Stomach smooth muscle (tissue), 2 donors: ENCODE data around the gene CALN1.
"Not testable (repeated sequence)": the region's sequence is repeated elsewhere in the genome, so short reads cannot be mapped to it uniquely, and the experiment has no call there.

Source experiments
- H3K27ac ChIP-seq: one replicate; pipeline ENCODE4 v1.7.0; 2013; ENCODE audit warnings: mild to moderate bottlenecking, low read length, inconsistent platforms
- H3K27me3 ChIP-seq, 2 donors: one replicate each; pipeline ENCODE4 v1.7.0; 2013; ENCODE audit warnings: low read length in 2 of 2; ENCODE audit not compliant: insufficient read depth in 2 of 2, control insufficient read depth in 1 of 2
- H3K36me3 ChIP-seq, 2 donors: one replicate each; pipeline ENCODE4 v1.7.0; 2013; ENCODE audit warnings: low read length in 2 of 2; ENCODE audit not compliant: control insufficient read depth in 2 of 2, insufficient read depth in 2 of 2
- H3K4me1 ChIP-seq: one replicate; pipeline ENCODE4 v1.7.0; 2013; ENCODE audit warnings: low read length; ENCODE audit not compliant: control insufficient read depth, insufficient read depth
- H3K4me3 ChIP-seq, 2 donors: one replicate each; pipeline ENCODE4 v1.7.0; 2013; ENCODE audit warnings: low read length in 2 of 2
- H3K9ac ChIP-seq, 2 donors: one replicate each; pipeline ENCODE4 v1.7.0; 2013; ENCODE audit warnings: low read length in 2 of 2, mild to moderate bottlenecking in 1 of 2
- H3K9me3 ChIP-seq, 2 donors: one replicate each; pipeline ENCODE4 v1.7.0; 2013; ENCODE audit warnings: low read length in 2 of 2; ENCODE audit not compliant: control insufficient read depth in 2 of 2
- donor health status: healthy.
- donor health status: Pancreatic carcinoma.

The CALN1 gene

DNA sequence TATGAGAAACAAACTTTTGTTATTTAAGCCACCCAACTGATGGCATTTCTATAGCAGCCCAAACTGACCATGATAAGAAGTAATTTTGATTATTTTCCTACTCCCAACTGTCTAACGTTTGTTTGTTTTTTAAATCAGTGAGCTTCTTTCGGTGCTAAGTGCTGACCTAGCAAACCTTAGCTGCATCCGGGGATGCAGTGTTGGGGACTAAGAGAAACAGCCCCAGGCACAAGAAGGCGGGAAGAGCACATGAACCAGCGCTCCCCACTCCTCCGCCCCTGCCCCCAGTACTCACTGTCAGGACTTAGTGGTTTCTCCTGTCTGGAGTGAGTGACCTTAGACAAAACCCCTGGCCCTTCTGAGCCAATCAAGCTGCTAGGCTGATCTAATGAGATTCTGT lies 168.8 kb downstream of the CALN1 start:
- no peaks in the 10 kb centered on the region for H3K27me3 ChIP-seq
- H3K4me3 ChIP-seq = no peak overlapping the region
- no peaks in the 10 kb centered on the region for H3K36me3 ChIP-seq
- H3K4me1 ChIP-seq = no peaks in the 10 kb centered on the region
- peaks cover 4 to 5% of the 10 kb centered on the region in 2 donors for H3K9me3 ChIP-seq
- no peak overlapping the region for H3K27ac ChIP-seq
- H3K9ac ChIP-seq = no peak overlapping the region

DNA sequence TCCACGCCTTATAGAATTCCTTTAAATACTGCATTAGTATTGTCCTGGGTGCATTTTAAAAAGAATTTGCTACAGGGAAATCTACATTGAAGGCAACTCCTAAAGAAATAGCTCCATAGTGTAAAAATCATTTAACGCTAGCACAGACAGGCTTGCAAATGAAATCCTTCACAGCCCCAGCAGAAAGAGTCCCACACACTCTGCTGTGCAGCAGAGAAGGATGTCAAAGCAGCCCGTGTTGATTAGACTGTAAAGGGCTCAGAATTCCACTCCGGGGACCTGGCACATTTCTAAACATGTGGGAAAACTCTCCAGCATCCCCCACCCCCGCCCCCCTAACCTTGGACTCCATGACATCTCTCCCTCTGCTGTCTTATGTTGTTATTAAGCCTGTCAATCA lies 176.8 kb downstream of the CALN1 start:
- H3K36me3 ChIP-seq = no peaks in the 10 kb centered on the region
- no peaks in the 10 kb centered on the region for H3K9me3 ChIP-seq
- no peaks in the 10 kb centered on the region for H3K4me1 ChIP-seq
- no peak overlapping the region for H3K9ac ChIP-seq
- no peak overlapping the region for H3K27ac ChIP-seq
- no peak overlapping the region for H3K4me3 ChIP-seq
- H3K27me3 ChIP-seq = no peaks in the 10 kb centered on the region

DNA sequence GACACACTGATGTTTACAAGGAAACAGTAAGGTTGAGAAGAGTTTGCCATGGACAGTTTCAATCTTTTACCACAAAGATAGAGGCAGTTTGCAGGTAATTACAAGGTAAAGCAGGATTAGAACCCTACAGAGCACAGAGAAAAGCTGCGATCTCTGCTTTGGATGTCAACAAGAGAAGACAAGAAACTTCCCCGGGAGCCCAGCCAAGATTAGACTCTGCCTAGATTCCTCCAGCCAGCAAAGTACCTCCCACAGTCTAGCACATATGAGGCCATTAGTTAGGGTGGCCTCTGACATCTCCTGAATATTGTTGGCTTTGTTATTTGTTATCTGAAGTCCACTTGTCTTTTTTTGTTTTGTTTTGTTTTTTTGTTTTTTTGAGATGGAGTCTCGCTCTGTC lies 178.1 kb downstream of the CALN1 start:
- H3K36me3 ChIP-seq = no peaks in the 10 kb centered on the region

DNA sequence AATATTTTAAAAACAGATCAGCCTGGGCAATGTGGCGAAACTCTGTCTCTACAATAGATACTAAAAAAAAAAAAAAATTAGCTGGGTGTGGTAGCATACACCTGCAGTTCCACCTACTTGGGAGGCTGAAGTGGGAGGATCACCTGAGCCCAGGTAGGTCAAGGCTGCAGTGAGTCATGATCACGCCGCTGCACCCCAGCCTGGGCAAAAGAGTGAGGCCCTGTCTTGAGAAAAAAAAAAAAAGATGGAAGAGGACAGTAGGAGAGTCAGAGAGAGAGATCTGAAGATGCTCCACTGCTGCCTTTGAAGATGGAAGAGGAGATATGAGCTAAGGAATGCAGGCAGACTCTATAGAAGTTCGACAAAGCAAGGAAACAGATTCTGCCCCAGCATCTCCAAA lies 181.9 kb downstream of the CALN1 start:
- no peaks in the 10 kb centered on the region for H3K4me1 ChIP-seq
- H3K4me3 ChIP-seq = no peak overlapping the region
- H3K27ac ChIP-seq = no peak overlapping the region
- H3K9me3 ChIP-seq = no peaks in the 10 kb centered on the region
- H3K36me3 ChIP-seq = no peaks in the 10 kb centered on the region
- no peak overlapping the region for H3K9ac ChIP-seq
- H3K27me3 ChIP-seq = no peaks in the 10 kb centered on the region

More for the DNA sequence above, 178.1 kb downstream of the CALN1 start:
- no peak overlapping the region for H3K4me3 ChIP-seq
- H3K4me1 ChIP-seq = no peaks in the 10 kb centered on the region
- no peaks in the 10 kb centered on the region for H3K27me3 ChIP-seq
- no peak overlapping the region for H3K9ac ChIP-seq
- no peaks in the 10 kb centered on the region for H3K9me3 ChIP-seq
- H3K27ac ChIP-seq = no peak overlapping the region

DNA sequence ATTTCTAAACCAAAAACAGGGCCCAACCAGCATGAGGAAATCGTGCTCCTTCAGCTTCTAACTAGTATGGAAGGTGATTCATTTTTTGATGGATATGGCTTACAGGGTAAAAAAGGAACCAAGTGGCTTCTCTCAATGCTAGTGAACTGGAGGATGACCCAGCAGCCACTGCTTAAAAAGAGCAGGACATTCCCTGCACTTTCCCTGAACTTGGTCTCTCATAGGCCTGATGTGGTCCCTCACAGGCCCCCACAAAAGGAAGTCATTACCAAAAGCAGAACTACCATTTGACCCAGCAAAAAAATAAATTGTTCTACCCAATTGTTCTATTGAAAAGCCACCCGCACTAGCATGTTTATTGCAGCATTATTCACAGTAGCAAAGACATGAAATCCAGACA lies 188.8 kb downstream of the CALN1 start:
- H3K4me3 ChIP-seq = no peak overlapping the region
- H3K36me3 ChIP-seq = no peaks in the 10 kb centered on the region
- H3K9me3 ChIP-seq = peaks cover 4 to 5% of the 10 kb centered on the region in 2 donors
- H3K27me3 ChIP-seq = no peaks in the 10 kb centered on the region
- H3K9ac ChIP-seq = no peak overlapping the region
- no peaks in the 10 kb centered on the region for H3K4me1 ChIP-seq
- H3K27ac ChIP-seq = no peak overlapping the region

DNA sequence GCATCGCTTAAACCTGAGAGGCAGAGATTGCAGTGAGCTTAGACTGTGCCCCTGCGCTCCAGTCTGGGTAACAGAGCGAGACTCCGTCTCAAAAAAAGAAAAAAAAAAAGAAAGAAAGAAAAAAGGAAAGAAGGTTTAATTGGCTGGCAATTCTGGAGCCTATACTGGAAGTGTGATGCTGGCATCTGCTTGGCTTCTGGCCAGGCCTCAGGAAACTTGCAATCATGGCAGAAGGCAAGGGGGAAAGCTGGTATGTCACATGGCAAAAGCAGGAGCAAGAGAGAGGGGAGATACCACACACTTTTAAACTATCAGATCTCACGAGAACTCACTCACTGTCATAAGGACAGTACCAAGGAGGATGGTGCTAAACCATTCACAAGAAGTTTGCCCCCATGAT lies 190.0 kb downstream of the CALN1 start:
- Histone ChIP-seq H3K27me3 (no peaks in the 10 kb centered on the region), H3K9ac (no peak overlapping the region), H3K4me1 (no peaks in the 10 kb centered on the region), H3K9me3 (peaks cover 4 to 5% of the 10 kb centered on the region in 2 donors), H3K36me3 (no peaks in the 10 kb centered on the region), H3K27ac (no peak overlapping the region), H3K4me3 (no peak overlapping the region)

DNA sequence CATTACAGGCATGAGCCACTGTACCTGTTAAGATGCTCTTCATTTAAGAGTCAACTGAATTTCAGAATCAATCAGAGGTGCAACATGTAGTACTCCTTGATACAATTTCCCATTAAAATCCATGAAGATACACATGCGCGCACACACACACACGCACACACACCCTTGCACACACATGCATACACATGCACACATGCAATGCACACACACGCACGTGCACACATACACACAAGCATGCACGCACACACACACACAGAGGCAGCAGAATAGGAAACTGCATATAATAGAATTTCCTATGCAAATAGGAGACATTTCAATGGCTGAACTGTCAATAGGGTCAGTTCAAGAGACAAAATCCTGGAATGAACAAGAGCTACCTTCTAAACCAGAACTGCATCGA lies 192.6 kb downstream of the CALN1 start:
- Histone ChIP-seq H3K9ac (no peak overlapping the region), H3K4me1 (no peaks in the 10 kb centered on the region), H3K27ac (no peak overlapping the region), H3K36me3 (no peaks in the 10 kb centered on the region), H3K27me3 (no peaks in the 10 kb centered on the region), H3K4me3 (no peak overlapping the region), H3K9me3 (peaks cover 5 to 7% of the 10 kb centered on the region in 2 donors)

DNA sequence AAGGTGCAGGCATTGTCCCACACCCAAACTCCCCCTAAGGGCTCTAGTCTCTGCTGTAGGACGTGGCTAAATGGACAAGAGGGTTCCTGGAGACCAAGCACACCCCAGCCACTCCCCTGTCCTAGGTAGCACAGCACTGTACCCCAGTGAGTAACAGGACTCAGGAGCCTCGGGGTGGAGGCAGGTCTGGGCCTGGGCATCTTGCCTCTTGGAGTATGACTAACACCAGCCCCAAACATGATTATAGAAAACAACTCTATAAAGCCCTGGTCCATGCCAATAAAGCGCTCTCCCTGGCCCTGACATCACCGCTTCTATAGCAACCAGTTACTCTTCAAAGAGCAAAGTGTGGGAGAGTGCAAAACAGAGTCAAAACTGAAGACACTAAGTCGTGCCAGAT lies 195.0 kb downstream of the CALN1 start:
- Histone ChIP-seq H3K27ac (no peak overlapping the region), H3K9me3 (peaks cover 0 to 3% of the 10 kb centered on the region in 2 donors), H3K4me1 (no peaks in the 10 kb centered on the region), H3K27me3 (no peaks in the 10 kb centered on the region), H3K36me3 (no peaks in the 10 kb centered on the region), H3K9ac (no peak overlapping the region), H3K4me3 (no peak overlapping the region)

DNA sequence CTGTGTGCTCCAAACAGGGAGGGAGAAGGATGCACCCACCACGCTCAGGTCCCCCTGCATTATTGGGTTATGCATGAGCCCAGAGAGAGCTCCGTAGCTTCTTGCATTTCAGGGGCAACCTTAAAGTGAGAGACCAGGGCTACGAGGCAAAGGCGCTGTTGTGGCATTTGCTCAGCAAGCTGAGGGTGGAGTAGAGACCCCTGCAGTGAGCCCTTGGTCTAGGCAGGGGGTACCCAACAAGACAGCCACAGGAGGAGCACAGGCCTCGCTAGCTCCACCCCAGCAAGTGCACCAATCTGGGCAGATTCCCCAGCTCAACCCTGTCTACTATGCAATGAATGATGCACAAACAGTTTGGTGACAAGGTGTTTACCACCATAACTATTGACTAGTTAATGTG lies 198.4 kb downstream of the CALN1 start:
- no peak overlapping the region for H3K9ac ChIP-seq
- no peak overlapping the region for H3K27ac ChIP-seq
- H3K4me1 ChIP-seq = no peaks in the 10 kb centered on the region
- no peaks in the 10 kb centered on the region for H3K27me3 ChIP-seq
- H3K4me3 ChIP-seq = no peak overlapping the region
- H3K9me3 ChIP-seq = peaks cover 0 to 3% of the 10 kb centered on the region in 2 donors
- H3K36me3 ChIP-seq = no peaks in the 10 kb centered on the region

DNA sequence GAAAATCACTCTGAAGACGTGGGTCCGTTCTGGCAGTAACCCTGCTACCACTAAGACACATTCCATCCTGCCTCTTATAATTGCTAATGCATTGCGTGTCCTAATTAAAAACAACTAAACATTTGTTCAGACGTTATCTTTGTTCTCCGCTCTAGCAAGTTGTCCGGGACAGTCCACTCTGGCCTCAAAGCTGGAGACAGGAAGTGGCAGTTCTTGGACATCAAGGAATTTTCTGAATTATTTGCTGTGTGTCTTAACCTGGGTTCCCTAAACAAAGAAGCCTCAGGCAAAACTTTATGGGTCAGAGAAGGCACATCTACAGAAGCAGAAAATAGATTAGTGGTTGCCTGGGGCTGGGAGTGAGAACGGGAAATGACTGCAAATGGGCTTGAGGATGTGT lies 199.1 kb downstream of the CALN1 start:
- H3K9ac ChIP-seq = no peak overlapping the region
- H3K4me3 ChIP-seq = no peak overlapping the region
- no peak overlapping the region for H3K27ac ChIP-seq
- H3K36me3 ChIP-seq = no peaks in the 10 kb centered on the region
- no peaks in the 10 kb centered on the region for H3K4me1 ChIP-seq
- H3K9me3 ChIP-seq = peaks cover 0 to 3% of the 10 kb centered on the region in 2 donors
- H3K27me3 ChIP-seq = no peaks in the 10 kb centered on the region

DNA sequence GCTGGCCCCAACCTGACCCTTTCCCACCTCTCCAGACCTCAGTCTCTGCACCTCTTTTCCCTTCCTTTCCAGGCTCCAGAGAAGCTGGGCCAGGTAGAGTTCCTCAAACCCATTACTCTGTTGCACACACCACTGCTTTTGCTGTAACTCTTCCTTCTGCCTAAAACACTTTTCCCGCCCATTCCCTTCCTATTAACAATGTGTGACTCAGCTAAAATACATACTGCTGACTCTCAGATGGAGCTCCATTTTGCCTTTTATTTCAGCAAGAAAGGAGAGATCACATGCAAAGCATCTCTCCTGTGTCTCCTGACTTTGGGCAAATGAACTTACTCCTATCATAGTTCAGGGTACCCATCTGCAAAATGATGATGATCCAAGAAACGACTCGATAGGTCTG lies 201.0 kb downstream of the CALN1 start:
- Histone ChIP-seq H3K9me3 (no peaks in the 10 kb centered on the region), H3K27ac (no peak overlapping the region), H3K36me3 (no peaks in the 10 kb centered on the region), H3K4me3 (no peak overlapping the region), H3K27me3 (no peaks in the 10 kb centered on the region), H3K9ac (no peak overlapping the region), H3K4me1 (no peaks in the 10 kb centered on the region)

DNA sequence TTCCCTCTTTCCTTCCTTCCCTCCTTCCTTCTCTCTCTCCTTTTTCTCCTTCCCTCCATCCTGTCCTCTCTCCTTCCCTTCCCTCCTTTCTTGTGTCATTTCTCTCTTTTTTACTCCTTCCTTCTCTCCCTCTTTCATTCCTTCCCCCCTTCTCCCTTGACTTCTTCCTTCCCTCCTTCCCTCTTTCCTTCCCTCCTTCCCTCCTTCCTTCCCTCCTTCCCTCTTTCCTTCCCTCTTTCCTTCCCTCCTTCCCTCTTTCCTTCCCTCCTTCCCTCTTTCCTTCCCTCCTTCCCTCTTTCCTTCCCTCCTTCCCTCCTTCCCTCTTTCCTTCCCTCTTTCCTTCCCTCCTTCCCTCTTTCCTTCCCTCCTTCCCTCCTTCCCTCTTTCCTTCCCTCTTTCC lies 203.1 kb downstream of the CALN1 start:
- not testable (repeated sequence) for H3K4me1 ChIP-seq, H3K27me3 ChIP-seq, H3K9me3 ChIP-seq, H3K4me3 ChIP-seq, H3K27ac ChIP-seq, H3K36me3 ChIP-seq, H3K9ac ChIP-seq
